ENCODE data around the gene PPP6C. TPM values are rescaled to one million over a fixed set of nuclear protein-coding genes. Genes with fewer than 3 reads are reported as not detected.

Gene PPP6C
- total and polyA plus RNA-seq, 4 donors = 22.5 to 47.0 (median 31.5) TPM

DNA sequence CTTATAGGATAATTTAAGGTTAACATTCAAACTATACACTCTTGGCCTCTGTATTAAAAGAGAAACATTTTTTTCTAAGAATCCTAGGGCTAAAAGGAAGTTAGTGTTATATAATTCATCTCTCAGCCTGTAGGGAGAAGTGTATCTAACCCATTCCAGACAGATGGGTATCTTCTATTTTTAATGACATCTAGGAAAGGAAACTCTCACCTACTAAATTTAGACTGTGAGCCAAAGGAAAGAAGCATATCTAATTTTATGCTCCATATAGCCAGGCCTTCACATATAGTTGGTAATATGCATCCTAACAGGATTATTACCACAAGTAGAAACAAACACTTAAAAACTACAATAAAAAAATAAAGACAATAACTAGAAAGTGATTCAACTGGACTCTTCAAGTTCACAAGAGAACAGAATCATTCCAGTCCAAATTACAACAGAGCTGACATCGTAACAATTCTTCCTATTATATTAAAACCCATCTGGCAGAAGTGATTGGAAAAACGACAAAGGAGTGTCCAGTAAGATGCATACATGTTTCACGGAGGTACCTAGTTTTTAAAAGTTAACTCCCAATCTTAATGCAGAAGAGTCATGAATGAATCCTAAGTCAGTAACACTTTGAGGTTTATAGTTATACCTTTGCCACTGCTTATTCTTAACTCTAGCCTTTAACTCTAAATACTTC lies 85.7 kb downstream of the PPP6C start:
- H3K4me3 ChIP-seq (ENCODE audit: low read length in 2 of 2) = no peak overlapping the region
- no peaks in the 10 kb centered on the region for H3K27me3 ChIP-seq (ENCODE audit: control insufficient read depth in 1 of 2, insufficient read depth in 2 of 2, low read length in 1 of 2)
- no peak for ATAC-seq (ENCODE audit: low FRiP score)
- peaks cover 0 to 2% of the 10 kb centered on the region in 2 donors for H3K4me1 ChIP-seq (ENCODE audit: control insufficient read depth in 1 of 2, insufficient read depth in 2 of 2, low read length in 2 of 2)
- WGBS, 2 donors = 84 to 88% methylated on average over 3 of the region's 3 CpGs
- H3K9me3 ChIP-seq (ENCODE audit: control insufficient read depth, low read length) = no peaks in the 10 kb centered on the region
- intact Hi-C loops (cut with DNase I) = no loop called here
- no peak for DNase-seq
- no peaks in the 10 kb centered on the region for H3K36me3 ChIP-seq (ENCODE audit: control insufficient read depth in 1 of 2, insufficient read depth in 2 of 2, low read length in 1 of 2)
- no peak overlapping the region for H3K27ac ChIP-seq (ENCODE audit: low read depth in 1 of 2, low read length in 2 of 2)

DNA sequence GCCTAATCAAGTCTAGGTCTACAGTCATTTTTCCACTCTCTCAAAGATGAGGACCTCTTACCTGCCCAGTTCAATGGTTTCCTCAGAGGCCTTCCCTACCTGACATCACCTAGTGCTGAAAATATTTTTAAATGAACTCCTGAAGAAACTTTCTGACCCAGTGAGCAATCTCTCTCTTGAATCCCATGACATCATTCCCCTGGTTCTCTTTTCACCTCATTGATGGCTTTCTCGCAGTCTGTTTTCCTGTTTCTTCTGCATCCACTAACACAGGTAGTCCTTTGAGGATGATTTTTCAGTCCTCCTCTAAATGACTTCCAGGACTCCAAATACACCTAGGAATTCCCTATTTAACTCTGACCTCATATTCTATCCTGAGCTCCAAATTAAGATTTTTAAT lies 86.6 kb downstream of the PPP6C start:
- no peaks in the 10 kb centered on the region for H3K9me3 ChIP-seq (ENCODE audit: control insufficient read depth, low read length)
- ATAC-seq (ENCODE audit: low FRiP score) = no peak
- peaks cover 0 to 2% of the 10 kb centered on the region in 2 donors for H3K4me1 ChIP-seq (ENCODE audit: control insufficient read depth in 1 of 2, insufficient read depth in 2 of 2, low read length in 2 of 2)
- H3K27me3 ChIP-seq (ENCODE audit: control insufficient read depth in 1 of 2, insufficient read depth in 2 of 2, low read length in 1 of 2) = no peaks in the 10 kb centered on the region
- no peak overlapping the region for H3K4me3 ChIP-seq (ENCODE audit: low read length in 2 of 2)
- intact Hi-C loops (cut with DNase I) = no loop called here
- 97 to 98% methylated on average over 1 of the region's 1 CpG for WGBS, 2 donors
- H3K27ac ChIP-seq (ENCODE audit: low read depth in 1 of 2, low read length in 2 of 2) = no peak overlapping the region
- DNase-seq = no peak
- H3K36me3 ChIP-seq (ENCODE audit: control insufficient read depth in 1 of 2, insufficient read depth in 2 of 2, low read length in 1 of 2) = no peaks in the 10 kb centered on the region

DNA sequence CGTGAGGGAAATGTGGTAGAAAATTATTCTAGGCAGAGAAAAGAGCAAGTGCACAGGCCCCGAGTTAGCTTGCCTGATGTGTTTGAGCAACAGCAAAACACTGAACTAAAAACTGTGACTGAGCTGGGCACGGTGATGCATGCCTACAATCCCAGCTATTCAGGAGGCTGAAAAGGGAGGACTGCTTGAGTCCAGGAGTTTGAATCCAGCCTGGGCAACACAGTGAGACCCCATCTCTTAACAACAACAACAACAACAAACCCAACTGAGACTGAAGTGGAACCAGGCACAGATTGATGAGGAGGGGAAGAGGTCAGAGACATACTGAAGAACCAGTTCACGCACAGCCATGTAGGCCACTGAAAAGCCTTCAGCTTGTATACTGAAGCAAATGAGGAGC lies 88.8 kb downstream of the PPP6C start:
- H3K9me3 ChIP-seq (ENCODE audit: control insufficient read depth, low read length) = no peaks in the 10 kb centered on the region
- no peaks in the 10 kb centered on the region for H3K36me3 ChIP-seq (ENCODE audit: control insufficient read depth in 1 of 2, insufficient read depth in 2 of 2, low read length in 1 of 2)
- 72 to 81% methylated on average over 4 of the region's 4 CpGs for WGBS, 2 donors
- no peaks in the 10 kb centered on the region for H3K4me1 ChIP-seq (ENCODE audit: control insufficient read depth in 1 of 2, insufficient read depth in 2 of 2, low read length in 2 of 2)
- DNase-seq (no peak), ATAC-seq (ENCODE audit: low FRiP score) (no peak)
- no peaks in the 10 kb centered on the region for H3K27me3 ChIP-seq (ENCODE audit: control insufficient read depth in 1 of 2, insufficient read depth in 2 of 2, low read length in 1 of 2)
- intact Hi-C loops (cut with DNase I) = no loop called here
- H3K4me3 ChIP-seq (ENCODE audit: low read length in 2 of 2) = no peak overlapping the region
- no peak overlapping the region for H3K27ac ChIP-seq (ENCODE audit: low read depth in 1 of 2, low read length in 2 of 2)

DNA sequence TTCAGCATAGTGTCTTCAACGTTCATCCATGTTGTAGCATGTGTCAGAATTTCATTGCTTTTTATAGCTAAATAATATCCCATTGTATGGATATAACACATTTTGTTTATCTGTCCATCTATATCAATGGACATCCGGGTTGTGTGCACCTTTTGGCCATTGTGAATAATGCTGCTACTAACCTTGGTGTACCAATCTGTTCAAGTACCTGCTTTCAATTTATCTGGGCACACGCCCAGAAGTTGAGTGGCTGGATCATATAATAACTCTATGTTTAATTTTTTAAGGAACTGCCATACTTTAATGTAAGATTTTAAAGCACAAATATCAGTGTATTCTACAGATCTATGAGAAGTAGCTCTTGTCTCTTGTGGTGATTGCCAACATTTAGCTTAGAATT lies 89.8 kb downstream of the PPP6C start:
- ATAC-seq (ENCODE audit: low FRiP score) (no peak), DNase-seq (no peak)
- H3K27ac ChIP-seq (ENCODE audit: low read depth in 1 of 2, low read length in 2 of 2) = no peak overlapping the region
- no peaks in the 10 kb centered on the region for H3K36me3 ChIP-seq (ENCODE audit: control insufficient read depth in 1 of 2, insufficient read depth in 2 of 2, low read length in 1 of 2)
- intact Hi-C loops (cut with DNase I) = no loop called here
- no peaks in the 10 kb centered on the region for H3K9me3 ChIP-seq (ENCODE audit: control insufficient read depth, low read length)
- H3K4me3 ChIP-seq (ENCODE audit: low read length in 2 of 2) = no peak overlapping the region
- H3K4me1 ChIP-seq (ENCODE audit: control insufficient read depth in 1 of 2, insufficient read depth in 2 of 2, low read length in 2 of 2) = peaks cover 0 to 2% of the 10 kb centered on the region in 2 donors
- H3K27me3 ChIP-seq (ENCODE audit: control insufficient read depth in 1 of 2, insufficient read depth in 2 of 2, low read length in 1 of 2) = no peaks in the 10 kb centered on the region
- 88 to 89% methylated on average over 3 of the region's 3 CpGs for WGBS, 2 donors

Other genes with a start within 250 kb of the PPP6C start
- gene GOLGA1, start 248.7 kb downstream of the PPP6C start, total RNA-seq = 10 to 100 TPM; 15.0 to 20.4 TPM
- 10 to 100 TPM in 1 of 2 donors, 1 to 10 TPM in 1; 7.9 to 11.5 TPM for gene GOLGA1, start 248.7 kb downstream of the PPP6C start, polyA plus RNA-seq
- 10 to 100 TPM in 1 of 2 donors, 1 to 10 TPM in 1; 7.9 to 13.9 TPM for gene SCAI, start 46.3 kb downstream of the PPP6C start, total RNA-seq
- 1 to 10 TPM in 1 of 2 donors, under 1 TPM in 1; 0.50 to 3.1 TPM for gene SCAI, start 46.3 kb downstream of the PPP6C start, polyA plus RNA-seq
- 10 to 100 TPM; 14.3 to 15.4 TPM for gene RABEPK, start 10.7 kb upstream of the PPP6C start, total RNA-seq
- 10 to 100 TPM; 12.9 to 30.4 TPM for gene RABEPK, start 10.7 kb upstream of the PPP6C start, polyA plus RNA-seq
- gene HSPA5, start 51.5 kb upstream of the PPP6C start, total RNA-seq = 100 to 1,000 TPM; 195 to 260 TPM
- 10 to 100 TPM; 87.9 to 97.8 TPM for gene HSPA5, start 51.5 kb upstream of the PPP6C start, polyA plus RNA-seq
- 10 to 100 TPM; 61.5 to 67.7 TPM for gene GAPVD1, start 72.0 kb upstream of the PPP6C start, total RNA-seq
- 10 to 100 TPM in 1 of 2 donors, 1 to 10 TPM in 1; 6.5 to 10.3 TPM for gene GAPVD1, start 72.0 kb upstream of the PPP6C start, polyA plus RNA-seq

Data from aorta (tissue), 5 donors.